Testis (tissue), 2 donors: ENCODE measurements around the gene CKAP4.

Experiments
- CTCF ChIP-seq, 3 experiments: fragments of 450-650 bp in 2 of 3; fragments of 200-600 bp in 1 of 3; sonication (generic) in 1 of 3; IDR thresholded peaks; one replicate each; pipeline ENCODE4 v1.5.1; 2016 to 2019; ENCODE audit warnings: antibody characterized with exemption in 3 of 3, mild to moderate bottlenecking in 2 of 3, moderate library complexity in 1 of 3
- POLR2A ChIP-seq: fragments of 450-650 bp; IDR thresholded peaks from one replicate; pipeline ENCODE4 v1.6.1; 2017; ENCODE audit warnings: antibody characterized with exemption, mild to moderate bottlenecking, moderate library complexity

- no peak for TF ChIP-seq CTCF (IDR thresholded peaks at IDR 0.05)
- TF ChIP-seq POLR2A, result no peak
Measured at GRCh38 chr12:106281056-106281782, 33.4 kb upstream of the CKAP4 start.
